ENCODE data around the gene ADCY9.
"Not testable (repeated sequence)": the region's sequence is repeated elsewhere in the genome, so short reads cannot be mapped to it uniquely, and the experiment has no call there.

Gene ADCY9

DNA sequence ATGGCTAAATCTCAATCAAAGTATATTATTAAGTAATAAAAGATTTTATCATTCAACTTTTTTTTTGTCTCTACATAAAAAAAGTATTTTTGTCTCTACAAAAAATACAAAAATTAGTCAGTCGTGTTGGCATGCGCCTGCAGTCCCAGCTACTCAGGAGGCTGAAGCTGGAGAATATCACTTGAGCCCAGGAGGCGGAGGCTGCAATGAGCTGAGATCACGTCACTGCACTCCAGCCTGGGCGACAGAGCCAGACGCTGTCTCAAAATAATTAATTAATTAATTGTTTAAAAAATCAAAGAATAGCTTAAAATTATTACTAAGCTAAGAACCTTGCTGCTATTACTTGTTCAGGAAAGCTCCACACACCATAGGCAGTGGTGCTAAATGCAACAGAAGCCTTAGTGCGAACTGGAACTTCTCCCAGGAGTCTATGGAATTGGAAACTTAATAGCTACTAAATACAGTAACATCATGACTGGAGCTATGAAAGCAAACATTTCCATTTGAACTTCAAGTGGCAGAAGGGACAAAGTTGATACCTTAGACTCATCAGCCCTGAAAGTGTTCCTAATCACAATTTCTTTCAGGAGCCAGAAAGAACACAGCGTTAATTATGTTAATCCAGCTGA lies 22.6 kb downstream of the ADCY9 start:
- no peak for DNase-seq (ENCODE audit: low read depth)

DNA sequence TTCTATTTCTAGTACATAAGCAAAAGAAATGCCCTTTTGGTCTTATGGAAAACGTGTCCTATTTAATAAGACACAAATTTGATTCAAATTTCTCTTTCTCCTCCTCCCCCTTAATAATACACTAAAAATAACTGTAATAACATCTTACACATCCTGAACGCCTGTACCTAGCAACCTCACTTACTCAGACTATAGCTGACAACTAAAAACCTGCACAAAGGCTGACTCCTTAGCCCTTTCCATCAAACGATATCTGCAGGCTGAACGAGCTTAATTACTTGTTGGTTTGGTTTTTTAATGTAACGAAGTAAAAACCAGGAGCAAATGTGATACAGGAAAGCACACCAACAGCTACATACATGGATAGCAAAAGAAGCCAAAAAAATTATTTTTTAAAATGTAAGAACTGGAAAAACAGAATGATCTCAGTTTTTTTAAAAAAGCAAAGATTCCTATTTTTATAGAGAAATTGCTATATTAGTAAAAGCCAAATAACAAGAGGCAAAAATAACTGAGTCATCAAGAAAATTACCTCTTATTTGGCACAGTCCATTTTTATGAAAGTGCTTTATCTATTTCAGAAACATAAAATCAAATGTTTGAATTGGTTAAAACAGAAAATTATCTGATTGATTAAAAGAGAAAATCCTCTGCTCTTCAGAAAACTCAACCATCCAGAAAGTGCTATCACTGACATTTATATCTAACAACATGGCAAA lies 23.5 kb downstream of the ADCY9 start:
- DNase-seq (ENCODE audit: low read depth): no peak

DNA sequence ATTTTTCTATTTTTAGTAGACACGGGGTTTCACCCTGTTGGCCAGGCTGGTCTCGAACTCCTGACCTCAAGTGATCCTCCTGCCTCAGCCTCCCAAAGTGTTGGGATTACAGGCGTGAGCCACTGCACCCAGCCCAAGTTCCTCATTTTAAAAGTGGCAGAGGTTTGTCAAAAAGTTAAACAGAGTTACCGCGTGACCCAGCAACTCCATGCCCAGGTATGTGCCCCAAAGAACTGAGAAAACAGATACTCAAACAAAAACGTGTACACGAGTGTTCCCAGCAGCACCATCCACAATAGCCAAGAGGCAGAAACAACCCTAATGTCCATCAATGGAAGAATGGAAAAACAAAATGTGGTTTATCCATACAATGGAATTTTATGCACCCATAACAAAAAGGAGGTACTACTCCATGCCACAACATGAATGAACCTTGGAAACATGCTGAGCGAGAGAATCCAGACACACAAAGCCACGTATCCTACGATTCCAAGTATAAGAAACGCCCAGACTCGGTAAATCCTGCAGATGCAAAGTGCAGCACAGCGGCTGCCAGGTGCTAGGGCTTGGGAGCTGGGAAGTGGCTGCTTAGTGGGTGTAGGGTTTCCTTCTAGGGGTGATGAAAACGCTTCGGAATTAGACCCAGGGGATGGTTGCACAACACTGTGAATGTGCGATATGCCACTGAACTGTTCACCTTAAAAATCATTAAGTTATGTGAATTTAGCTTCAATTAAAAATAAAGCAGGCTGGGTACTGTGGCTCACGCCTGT lies 24.8 kb downstream of the ADCY9 start:
- no peak for DNase-seq (ENCODE audit: low read depth)

DNA sequence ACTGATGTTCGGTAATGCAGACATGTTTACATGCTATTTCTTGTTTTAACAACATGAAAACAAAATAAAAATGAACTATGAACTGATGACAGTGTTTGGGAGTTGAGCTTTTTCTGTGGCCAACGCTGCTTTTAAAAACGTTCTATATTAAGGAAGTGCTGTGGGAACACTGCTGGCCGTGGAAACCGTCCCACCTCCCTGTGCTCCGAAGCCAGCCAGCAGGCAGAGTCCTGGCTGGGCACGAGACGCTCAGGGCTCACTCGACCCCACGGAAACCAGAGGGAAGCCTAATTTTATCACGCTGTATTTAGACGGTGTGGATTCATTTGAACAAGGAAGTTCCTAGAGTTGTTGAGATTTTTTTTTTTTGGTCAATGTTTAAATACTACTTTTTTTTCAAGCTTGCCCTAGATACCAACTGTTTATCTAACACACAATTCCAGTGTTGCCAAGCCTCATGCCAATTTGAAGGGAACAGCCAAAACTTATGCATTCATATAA lies 25.8 kb downstream of the ADCY9 start:
- no peak for DNase-seq (ENCODE audit: low read depth)

DNA sequence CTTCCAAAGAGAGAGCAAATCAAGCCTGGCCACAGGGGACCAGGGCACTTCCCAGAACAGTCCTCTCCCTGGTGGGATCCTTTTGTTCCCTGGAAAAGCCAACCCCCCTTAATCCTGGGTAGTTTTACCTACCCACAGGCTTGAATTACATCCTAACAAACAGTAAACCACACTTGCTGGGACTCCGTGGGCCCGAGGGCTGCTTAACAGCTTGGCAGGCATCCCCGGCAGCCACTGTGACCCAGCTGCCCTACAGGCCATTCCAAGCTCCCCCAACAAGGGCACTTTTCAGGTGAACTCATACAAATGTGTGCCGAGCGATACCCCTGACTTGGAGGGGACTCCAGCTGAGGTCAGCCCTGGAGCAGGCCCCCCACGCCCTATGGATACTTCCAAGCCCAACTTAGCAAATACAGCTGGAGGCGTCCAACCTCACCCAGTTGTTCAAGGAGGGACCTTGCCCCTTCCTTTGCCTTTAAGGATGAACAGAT lies 26.4 kb downstream of the ADCY9 start:
- no peak for DNase-seq (ENCODE audit: low read depth)

DNA sequence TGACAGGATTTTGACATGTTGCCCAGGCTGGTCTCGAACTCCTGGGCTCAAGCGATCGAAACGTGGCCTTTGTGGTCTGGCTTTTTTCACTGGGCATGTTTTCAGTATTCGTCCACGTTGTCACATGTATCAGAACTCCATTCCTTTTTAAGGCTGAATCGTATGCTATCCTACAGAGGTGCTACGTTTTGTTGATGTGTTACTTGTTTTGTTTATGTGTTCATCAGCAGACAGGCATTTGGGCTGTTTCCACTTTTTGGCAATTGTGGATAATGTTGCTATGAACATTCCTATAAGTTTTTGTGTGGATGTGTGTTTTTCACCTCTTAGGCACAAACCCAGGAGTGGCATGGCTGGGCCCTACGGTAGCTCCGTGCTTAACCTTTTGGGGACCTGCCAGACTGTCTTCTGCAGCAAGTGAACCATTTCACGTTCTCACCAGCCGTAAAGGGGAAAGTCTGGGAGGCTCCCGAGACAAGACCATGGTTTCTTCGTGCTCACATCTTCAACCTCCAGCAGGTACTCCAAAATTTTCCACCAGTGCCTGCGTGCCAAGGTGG lies 26.9 kb downstream of the ADCY9 start:
- no peak for DNase-seq (ENCODE audit: low read depth)

DNA sequence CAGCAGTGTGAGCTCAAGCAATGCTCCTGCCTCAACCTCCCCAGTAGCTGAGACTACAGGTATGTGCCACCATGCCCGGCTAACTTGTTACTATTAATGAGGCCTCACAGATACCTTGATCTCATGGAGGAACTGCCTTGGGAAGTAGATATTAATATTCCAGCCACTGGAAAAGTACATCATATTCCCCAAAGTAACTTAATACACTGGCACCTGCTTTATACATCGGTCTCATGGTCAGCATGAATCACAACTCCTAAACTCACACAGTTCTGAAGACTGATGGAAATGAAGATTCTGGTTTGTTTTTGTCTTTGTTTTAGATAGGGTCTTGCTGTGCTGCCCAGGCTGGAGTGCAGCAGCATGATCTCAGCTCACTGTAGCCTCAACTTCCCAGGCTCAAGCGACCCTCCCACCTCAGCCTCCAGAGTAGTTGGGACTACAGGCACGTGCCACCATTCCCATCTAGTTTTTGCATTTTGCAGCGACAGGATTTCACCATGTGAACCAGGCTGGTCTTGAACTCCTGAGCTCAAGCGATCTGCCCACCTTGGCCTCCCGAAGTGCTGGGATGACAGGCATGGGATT lies 28.2 kb downstream of the ADCY9 start:
- no peak for DNase-seq (ENCODE audit: low read depth)

DNA sequence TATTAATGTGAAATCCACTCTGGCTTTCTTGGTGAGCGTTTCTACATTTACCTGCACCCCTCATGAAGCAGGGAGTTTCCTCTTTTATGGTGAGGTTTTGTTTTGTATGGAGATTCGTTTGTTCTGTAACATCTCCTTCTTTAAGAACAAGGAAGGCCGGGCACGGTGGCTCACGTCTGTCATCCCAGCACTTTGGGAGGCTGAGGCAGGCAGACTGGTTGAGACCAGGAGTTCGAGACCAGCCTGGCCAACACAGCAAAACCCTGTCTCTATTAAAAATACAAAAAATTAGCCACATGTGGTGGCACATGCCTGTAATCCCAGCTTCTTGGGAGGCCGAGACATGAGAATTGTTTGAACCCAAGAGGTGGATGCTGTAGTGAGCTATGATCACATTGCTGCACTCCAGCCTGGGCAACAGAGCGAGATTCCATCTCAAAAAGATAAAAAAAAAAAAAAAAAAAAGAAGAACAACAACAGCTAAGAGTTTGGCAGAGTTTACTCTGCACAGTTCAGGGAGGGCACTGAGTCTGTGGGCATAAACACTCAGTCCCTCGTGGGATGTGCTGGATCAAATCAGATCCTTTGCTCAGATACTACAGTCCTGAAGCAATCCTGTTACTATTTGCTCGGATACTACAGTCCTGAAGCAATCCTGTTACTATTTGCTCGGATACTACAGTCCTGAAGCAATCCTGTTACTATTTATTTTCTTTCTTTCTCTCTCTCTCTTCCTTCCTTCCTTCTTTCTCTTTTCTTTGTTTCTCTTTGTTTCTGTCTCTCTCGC lies 28.9 kb downstream of the ADCY9 start:
- DNase-seq (ENCODE audit: low read depth): no peak

DNA sequence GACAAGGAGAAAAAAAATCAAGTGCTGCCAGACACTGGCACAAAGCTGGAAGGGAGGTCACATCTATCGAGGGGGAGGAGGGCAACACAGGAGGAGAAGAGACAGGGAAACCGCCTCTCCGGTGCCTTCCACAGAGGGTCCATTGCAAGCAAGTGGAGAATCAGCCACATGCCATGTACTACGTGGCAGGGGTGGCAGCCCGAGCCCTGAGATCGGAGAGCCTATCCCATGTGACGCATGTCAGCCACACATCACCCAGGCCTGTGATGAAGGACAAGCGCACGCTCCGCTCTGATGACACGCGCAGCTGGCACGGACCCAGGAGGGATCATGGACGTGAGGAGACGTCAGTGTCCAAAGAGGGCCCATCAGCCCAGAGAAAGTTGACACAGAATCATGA lies 30.1 kb downstream of the ADCY9 start:
- DNase-seq (ENCODE audit: low read depth): no peak

DNA sequence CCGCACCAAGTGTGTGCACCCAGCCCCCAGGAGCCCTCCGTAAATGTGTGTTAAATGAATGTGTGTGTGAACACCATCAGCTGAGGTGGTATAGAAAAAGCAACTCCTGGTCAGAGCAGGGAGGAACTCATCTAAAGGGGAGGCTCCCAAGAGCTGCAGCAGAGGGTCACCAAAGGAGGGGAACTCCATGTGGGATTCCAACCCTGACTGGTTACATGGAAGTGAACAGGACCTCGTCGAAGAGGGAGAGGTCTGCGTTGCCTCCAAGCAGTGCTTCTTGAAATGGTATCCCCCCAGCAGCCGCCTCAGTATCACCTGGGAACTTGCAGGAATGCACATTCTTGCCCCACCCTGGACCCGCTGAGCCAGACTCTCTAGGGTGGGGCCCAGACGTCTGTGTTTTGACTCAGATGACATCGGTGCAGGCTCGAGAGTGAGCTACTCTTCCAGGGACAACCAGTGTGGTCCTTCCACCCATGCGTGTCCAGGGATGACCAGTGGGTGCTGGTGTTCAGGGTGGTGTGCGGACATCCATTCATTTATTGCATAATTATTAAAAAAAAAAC lies 30.8 kb downstream of the ADCY9 start:
- no peak for DNase-seq (ENCODE audit: low read depth)

DNA sequence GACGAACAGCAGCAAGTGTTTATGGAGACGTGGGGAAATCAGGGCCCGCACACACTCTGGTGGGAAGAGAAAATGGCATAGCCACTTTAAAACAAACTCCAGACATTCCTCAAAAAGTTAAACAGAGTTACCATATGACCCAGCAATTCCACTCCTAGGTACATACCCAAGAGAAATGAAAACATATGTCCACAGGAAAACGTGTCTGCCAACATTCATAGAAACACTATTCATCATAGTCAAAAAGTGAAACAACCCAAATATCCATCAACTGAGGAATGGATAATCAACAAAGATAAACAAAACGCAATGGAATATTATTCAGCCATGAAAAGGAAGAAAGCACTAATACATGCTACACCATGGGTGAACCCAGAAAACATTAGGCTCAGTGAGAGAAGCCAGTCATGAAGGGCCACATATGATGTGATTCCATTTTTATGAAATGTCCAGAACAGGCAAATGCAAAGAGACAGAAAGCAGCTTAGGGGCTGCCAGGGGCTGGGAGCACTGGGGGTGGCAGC lies 32.8 kb downstream of the ADCY9 start:
- no peak for DNase-seq (ENCODE audit: low read depth)

DNA sequence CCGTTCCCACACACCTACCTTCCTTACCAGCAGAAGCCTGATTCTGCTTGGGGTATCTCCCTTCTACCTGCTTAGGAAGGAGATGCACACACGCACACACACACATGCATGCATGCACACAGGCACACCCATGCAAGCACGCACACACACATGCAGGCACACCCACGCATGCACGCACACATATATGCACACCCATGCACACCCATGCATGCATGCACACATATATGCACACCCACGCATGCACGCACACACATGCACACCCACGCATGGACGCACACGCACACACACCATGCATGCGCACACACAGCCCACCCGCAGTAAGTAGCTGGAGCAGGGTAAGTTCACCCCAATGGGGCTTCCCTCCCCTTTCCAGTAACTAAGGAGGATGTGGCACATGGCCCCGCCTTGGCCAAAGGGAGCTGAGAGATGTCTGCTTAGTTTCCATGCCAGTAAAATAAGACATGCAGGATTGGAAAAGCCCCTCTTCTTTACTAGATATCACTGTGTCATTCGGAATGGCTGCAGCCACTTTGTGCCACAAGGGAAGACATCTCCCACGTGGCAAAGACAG lies 33.7 kb downstream of the ADCY9 start:
- no peak for DNase-seq (ENCODE audit: low read depth)

DNA sequence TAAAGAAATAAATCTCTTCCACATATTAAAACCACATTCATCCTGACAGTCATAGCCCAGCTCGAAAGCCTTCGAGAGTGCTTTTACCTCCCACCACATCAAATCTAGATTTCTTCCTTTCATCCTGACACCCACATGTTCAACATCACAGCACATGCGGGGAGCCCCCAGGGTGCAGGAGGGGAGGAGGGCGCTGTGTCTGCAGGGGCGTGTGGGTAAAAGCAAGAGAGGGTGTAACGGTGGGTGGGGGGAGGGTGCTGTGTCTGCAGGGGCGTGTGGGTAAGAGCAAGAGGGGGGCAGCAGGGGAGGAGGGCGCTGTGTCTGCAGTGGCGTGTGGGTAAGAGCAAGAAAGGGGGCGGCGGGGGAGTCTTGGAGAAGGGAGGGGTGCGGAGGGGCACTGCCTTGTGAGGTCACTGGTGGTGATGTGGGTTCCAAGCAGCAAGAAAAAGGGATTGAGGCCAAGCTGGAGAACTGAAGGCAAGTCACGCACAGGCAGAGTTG lies 34.7 kb downstream of the ADCY9 start:
- peak; percentile 1 for DNase-seq (ENCODE audit: low read depth)

DNA sequence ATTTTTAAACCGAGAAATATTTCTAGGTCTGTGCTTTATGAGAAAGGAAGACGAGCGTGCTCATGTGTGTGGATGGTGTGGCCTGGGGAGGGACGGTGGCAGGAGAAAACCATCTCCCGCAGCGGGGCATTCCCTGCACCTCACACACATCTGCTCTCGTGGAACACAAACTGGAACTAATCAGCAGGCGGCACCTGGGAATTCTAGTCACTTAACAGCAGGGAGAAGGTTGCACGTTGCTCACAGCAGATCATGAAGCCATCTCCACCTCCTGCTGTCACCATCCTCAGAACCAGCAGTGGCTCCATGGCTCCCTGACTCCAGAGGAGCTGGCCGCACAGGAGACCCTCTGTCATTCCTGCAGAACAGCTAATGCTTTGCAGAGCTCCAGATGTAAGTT lies 35.2 kb downstream of the ADCY9 start:
- no peak for DNase-seq (ENCODE audit: low read depth)

DNA sequence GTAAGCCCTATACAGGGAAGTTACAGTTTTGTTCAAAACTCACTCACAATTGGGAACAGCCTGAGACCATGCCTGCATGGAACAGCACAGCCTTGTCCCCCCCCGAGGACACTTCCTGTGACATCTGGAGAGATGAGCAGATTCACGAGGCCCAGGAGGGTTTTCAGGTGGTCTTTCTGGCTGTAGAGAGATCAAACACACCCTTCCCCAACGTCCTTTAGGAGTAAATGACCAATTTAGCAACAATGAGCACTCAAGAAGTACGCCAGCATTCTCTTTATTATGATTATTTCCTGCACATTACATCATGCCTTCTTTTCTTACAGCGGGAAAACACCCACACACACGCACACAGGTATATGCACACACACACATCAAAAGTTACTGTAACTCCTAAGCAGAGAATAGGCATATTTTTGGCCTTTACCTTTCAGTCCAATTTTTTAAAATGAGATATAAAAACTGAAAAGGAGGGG lies 39.0 kb downstream of the ADCY9 start:
- DNase-seq (ENCODE audit: low read depth): no peak

DNA sequence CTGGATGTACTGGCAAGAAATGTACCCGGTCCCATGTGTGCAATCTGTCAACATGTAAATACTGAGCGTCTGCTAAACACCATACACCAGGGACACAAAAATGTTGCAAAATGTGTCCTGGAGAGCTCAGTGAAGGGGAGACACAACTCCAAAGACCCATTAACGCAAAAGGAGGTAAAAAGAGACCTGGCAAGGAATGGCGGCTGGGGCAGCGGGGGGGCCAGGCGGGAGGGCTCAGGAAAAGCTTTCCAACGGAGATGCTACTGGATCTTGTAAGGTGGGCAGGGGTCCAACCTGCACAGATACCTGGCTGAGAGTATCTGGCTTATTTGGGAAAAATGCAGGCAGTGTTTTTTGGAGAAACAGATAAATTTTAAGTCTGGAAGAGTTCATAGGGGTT lies 40.7 kb downstream of the ADCY9 start:
- no peak for DNase-seq (ENCODE audit: low read depth)

DNA sequence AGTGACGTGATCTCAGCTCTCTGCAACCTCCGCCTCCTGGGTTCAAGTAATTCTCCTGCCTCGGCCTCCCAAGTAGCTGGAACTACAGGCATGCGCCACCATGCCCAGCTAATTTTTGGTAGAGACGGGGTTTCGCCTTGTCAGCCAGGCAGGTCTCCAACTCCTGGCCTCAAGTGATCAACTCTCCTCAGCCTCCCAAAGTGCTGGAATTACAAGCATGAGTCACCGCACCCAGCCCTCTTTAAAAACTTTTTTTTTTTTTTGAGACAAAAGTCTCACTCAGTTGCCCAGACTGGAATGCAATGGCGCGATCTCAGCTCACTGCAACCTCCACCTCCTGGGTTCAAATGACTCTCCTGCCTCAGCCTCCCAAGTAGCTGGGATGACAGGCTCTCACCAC lies 43.1 kb downstream of the ADCY9 start:
- not testable (repeated sequence) for DNase-seq (ENCODE audit: low read depth)

DNA sequence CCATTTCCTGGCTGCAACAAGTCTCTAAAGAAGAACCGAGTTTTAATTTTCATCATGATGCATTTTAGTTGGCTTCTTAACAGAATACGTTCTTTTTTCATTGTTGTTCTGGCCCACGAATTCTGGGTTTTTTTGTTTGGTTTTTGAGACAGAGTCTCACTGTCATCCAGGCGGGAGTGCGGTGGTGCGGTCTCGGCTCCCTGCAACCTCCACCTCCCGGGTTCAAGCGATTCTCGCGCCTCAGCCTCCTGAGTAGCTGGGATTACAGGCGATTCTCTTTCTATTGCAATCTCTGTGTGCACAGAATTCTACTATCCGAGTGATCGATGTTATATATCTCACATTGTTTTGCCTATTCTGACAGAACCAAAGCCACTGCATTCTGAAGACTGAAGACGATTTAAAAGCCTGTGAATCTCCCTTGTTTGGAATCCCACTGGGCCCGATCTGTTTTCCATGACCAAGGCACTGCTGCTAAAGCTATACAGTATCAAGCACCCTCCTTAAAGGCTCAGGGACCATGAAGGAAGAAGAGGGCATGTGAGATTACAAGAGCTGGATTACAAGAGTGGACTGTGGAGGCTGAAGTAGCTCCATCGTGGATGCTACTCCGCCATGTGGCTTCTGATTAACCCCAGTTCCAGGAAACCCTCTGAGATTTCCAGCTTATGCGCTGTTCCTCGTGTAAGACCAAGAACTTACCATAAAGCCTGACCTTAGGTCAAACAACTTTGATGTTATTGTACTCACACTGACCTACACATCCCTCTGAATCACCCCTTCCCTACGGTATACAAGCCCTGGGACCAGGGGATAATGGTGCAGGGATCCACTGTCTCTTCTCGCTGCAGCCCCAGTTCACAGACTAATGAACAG lies 44.3 kb downstream of the ADCY9 start:
- no peak for DNase-seq (ENCODE audit: low read depth)

DNA sequence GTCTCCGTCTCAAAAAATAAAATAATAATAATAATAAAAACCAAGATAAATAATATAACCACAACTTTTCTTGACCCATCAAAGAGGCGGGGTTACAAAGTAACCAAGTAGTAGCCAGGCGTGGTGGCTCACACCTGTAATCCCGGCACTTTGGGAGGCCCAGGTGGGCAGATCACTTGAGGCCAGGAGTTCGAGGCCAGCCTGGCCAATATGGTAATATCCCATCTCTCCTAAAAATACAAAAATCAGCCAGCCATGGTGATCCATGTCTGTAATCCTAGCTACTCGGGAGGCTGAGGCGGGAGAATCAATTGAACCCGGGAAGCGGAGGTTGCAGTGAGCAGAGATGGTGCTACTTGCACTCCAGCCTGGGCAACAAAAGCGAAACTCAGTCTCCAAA lies 45.3 kb downstream of the ADCY9 start:
- no peak for DNase-seq (ENCODE audit: low read depth)
